Liver (tissue), 9 donors: ENCODE measurements around the gene GRID1. TPM values are rescaled to one million over a fixed set of nuclear protein-coding genes. Genes with fewer than 3 reads are reported as not detected.

ENCODE experiments used
- DNase-seq: peaks from one replicate; pipeline ENCODE4 v3.0.0-alpha.2; 2017; ENCODE audit warnings: low spot score
- H3K27ac ChIP-seq, 2 donors: one replicate each; pipeline ENCODE4 v1.7.0; 2013; ENCODE audit warnings: inconsistent platforms in 2 of 2, low read length in 2 of 2, control low read depth in 1 of 2, low read depth in 1 of 2, mild to moderate bottlenecking in 1 of 2
- H3K27me3 ChIP-seq, 4 donors: one replicate each; pipeline versions ENCODE4 v1.6.1 to v1.7.0; 2013; ENCODE audit warnings: low read length in 3 of 4, inconsistent platforms in 1 of 4, mild to moderate bottlenecking in 1 of 4, moderate library complexity in 1 of 4; ENCODE audit not compliant: control insufficient read depth in 4 of 4, insufficient read depth in 4 of 4
- H3K36me3 ChIP-seq, 4 donors: one replicate each; pipeline versions ENCODE4 v1.6.1 to v1.7.0; 2013; ENCODE audit warnings: low read length in 3 of 4, mild to moderate bottlenecking in 3 of 4, low read depth in 1 of 4, moderate library complexity in 1 of 4; ENCODE audit not compliant: control insufficient read depth in 4 of 4, insufficient read depth in 3 of 4
- H3K4me1 ChIP-seq, 4 donors: one replicate each; pipeline versions ENCODE4 v1.6.1 to v1.7.0; 2013; ENCODE audit warnings: low read length in 3 of 4, mild to moderate bottlenecking in 3 of 4, moderate library complexity in 1 of 4; ENCODE audit not compliant: control insufficient read depth in 4 of 4, insufficient read depth in 4 of 4
- H3K4me3 ChIP-seq, 3 donors: one replicate each; pipeline versions ENCODE4 v1.6.1 to v1.7.0; 2013; ENCODE audit warnings: low read length in 3 of 3, control low read depth in 1 of 3, low read depth in 1 of 3, mild to moderate bottlenecking in 1 of 3
- H3K9ac ChIP-seq, 2 donors: one replicate each; pipeline ENCODE4 v1.7.0; 2013; ENCODE audit warnings: low read length in 2 of 2, mild to moderate bottlenecking in 2 of 2, moderate library complexity in 2 of 2, control low read depth in 1 of 2, low read depth in 1 of 2
- H3K9me3 ChIP-seq, 4 donors: one replicate each; pipeline versions ENCODE4 v1.6.1 to v1.7.0; 2013; ENCODE audit warnings: low read length in 3 of 4; ENCODE audit not compliant: control insufficient read depth in 4 of 4
- CTCF ChIP-seq: fragments of 150-350 bp; IDR thresholded peaks from 2 replicates; pipeline ENCODE4 v1.5.1; 2017; ENCODE audit warnings: improper control_type of control experiment, low read depth, low read length; ENCODE audit not compliant: missing input control
- EGR1 ChIP-seq, 2 donors: IDR thresholded peaks; 2 replicates each; pipeline ENCODE4 v1.6.1; 2016 to 2018; ENCODE audit warnings: antibody characterized with exemption in 2 of 2, low read depth in 2 of 2
- FOXA1 ChIP-seq: IDR thresholded peaks from 2 replicates; pipeline ENCODE4 v1.6.1; 2016; ENCODE audit warnings: antibody characterized with exemption
- FOXA2 ChIP-seq: IDR thresholded peaks from 2 replicates; pipeline ENCODE4 v1.6.1; 2016; ENCODE audit warnings: antibody characterized with exemption
- GABPA ChIP-seq, 2 donors: IDR thresholded peaks in 1 of 2; conservative IDR thresholded peaks in 1 of 2; 2 replicates each; pipeline ENCODE4 v1.6.1; 2016; ENCODE audit warnings: antibody characterized with exemption in 2 of 2, mild to moderate bottlenecking in 1 of 2, moderate library complexity in 1 of 2
- HNF4A ChIP-seq, 2 donors: conservative IDR thresholded peaks; 2 replicates each; pipeline ENCODE4 v1.6.1; 2016; ENCODE audit warnings: antibody characterized with exemption in 2 of 2, mild to moderate bottlenecking in 2 of 2
- HNF4G ChIP-seq: IDR thresholded peaks from 2 replicates; pipeline ENCODE4 v1.6.1; 2016; ENCODE audit warnings: antibody characterized with exemption
- JUND ChIP-seq, 2 donors: IDR thresholded peaks; 2 replicates each; pipeline ENCODE4 v1.6.1; 2016; ENCODE audit warnings: antibody characterized with exemption in 2 of 2
- NR2F2 ChIP-seq: IDR thresholded peaks from 2 replicates; pipeline ENCODE4 v1.6.1; 2016; ENCODE audit warnings: antibody characterized with exemption
- RAD21 ChIP-seq, 2 donors: IDR thresholded peaks; 2 replicates each; pipeline ENCODE4 v1.6.1; 2016; ENCODE audit warnings: antibody characterized with exemption in 2 of 2, mild to moderate bottlenecking in 2 of 2
- REST ChIP-seq: IDR thresholded peaks from 2 replicates; pipeline ENCODE4 v1.6.1; 2016; ENCODE audit warnings: antibody characterized with exemption, mild to moderate bottlenecking
- RXRA ChIP-seq, 2 donors: IDR thresholded peaks; 2 replicates each; pipeline ENCODE4 v1.6.1; 2017 to 2018; ENCODE audit warnings: antibody characterized with exemption in 2 of 2, mild to moderate bottlenecking in 1 of 2
- SP1 ChIP-seq: IDR thresholded peaks from 2 replicates; pipeline ENCODE4 v1.6.1; 2018; ENCODE audit warnings: antibody characterized with exemption, mild to moderate bottlenecking
- TAF1 ChIP-seq: conservative IDR thresholded peaks from 2 replicates; pipeline ENCODE4 v1.6.1; 2016; ENCODE audit warnings: antibody characterized with exemption, mild to moderate bottlenecking
- YY1 ChIP-seq: IDR thresholded peaks from 2 replicates; pipeline ENCODE4 v1.6.1; 2016; ENCODE audit warnings: antibody characterized with exemption, mild to moderate bottlenecking
- WGBS: extraction: QIAGEN DNeasy Blood & Tissue Kit; methylation state at CpG from one replicate; pipeline ENCODE4 v1.1.7; 2013; 5-methylcytosine and 5-hydroxymethylcytosine counted together
- polyA plus RNA-seq, 2 donors: library from polyadenylated mRNA; stranded (reverse) in 1 of 2; unstranded in 1 of 2; fragments of 200-250 nt in 1 of 2; fragments of >200 nt in 1 of 2; fragmentation: Nextera tagmentation in 1 of 2; extraction: Ambion mirVana in 1 of 2; gene quantifications; one replicate each; pipeline versions ENCODE4 v1.2.1 to v1.2.3, GENCODE V29; 2013 to 2015
- total RNA-seq, 2 donors: library from RNA; depleted of rRNA; stranded (reverse); fragments of >200 nt; gene quantifications; one replicate each; pipeline ENCODE4 v1.2.3, GENCODE V29; 2014
- donor health status: healthy.
- donor health status: healthy.
- donor health status: healthy.
- donor health status: healthy.
- donor health status: healthy.

GRID1 gene
- total and polyA plus RNA-seq, 4 donors: 0.09 to 0.17 (median 0.14) TPM; not detected in 1

- no peaks in the 10 kb centered on the region for H3K36me3 ChIP-seq
- H3K9ac ChIP-seq: no peak overlapping the region
- no peaks in the 10 kb centered on the region for H3K9me3 ChIP-seq
- no peak for TF ChIP-seq JUND (IDR thresholded peaks at IDR 0.05)
- no peak for TF ChIP-seq GABPA (IDR thresholded peaks at IDR 0.05 in 1 of 2, conservative IDR thresholded peaks at IDR 0.05 in 1 of 2)
- no peak for TF ChIP-seq RXRA (IDR thresholded peaks at IDR 0.05)
- TF ChIP-seq TAF1: no peak
- TF ChIP-seq REST: no peak
- WGBS: 92% methylated on average over 2 of the region's 2 CpGs
- DNase-seq: no peak
- H3K27ac ChIP-seq: no peak overlapping the region
- no peaks in the 10 kb centered on the region for H3K4me1 ChIP-seq
- no peak overlapping the region for H3K4me3 ChIP-seq
- H3K27me3 ChIP-seq: no peaks in the 10 kb centered on the region
These were observed 231.4 kb downstream of the GRID1 start for GRCh38 chr10:86135191-86135590.

GRCh38 chr10:86130737-86131475 is 235.7 kb downstream of the GRID1 start:
- Histone ChIP-seq H3K4me3 (no peak overlapping the region), H3K9ac (no peak overlapping the region), H3K27ac (no peak overlapping the region), H3K9me3 (no peaks in the 10 kb centered on the region), H3K36me3 (no peaks in the 10 kb centered on the region), H3K4me1 (no peaks in the 10 kb centered on the region), H3K27me3 (no peaks in the 10 kb centered on the region)
- TF ChIP-seq SP1 (no peak), TAF1 (no peak), RAD21 (IDR thresholded peaks at IDR 0.05) (no peak), GABPA (IDR thresholded peaks at IDR 0.05 in 1 of 2, conservative IDR thresholded peaks at IDR 0.05 in 1 of 2) (no peak), YY1 (no peak), CTCF (no peak), FOXA1 (no peak), REST (no peak), HNF4G (no peak), NR2F2 (no peak), EGR1 (IDR thresholded peaks at IDR 0.05; ENCODE audit: low read depth in 2 of 2) (no peak), JUND (IDR thresholded peaks at IDR 0.05) (no peak), FOXA2 (no peak), HNF4A (conservative IDR thresholded peaks at IDR 0.05) (no peak), RXRA (IDR thresholded peaks at IDR 0.05) (no peak)
- no peak for DNase-seq
- 90% methylated on average over 18 of the region's 18 CpGs for WGBS
